IMR-90 (cell line): ENCODE results near the gene SINHCAF. TPM values are rescaled to one million over a fixed set of nuclear protein-coding genes. Genes with fewer than 3 reads are reported as not detected.

Experiments
- ATAC-seq: fragments of 200-7000 bp; cut with Tn5 transposase; 2 replicates; pipeline ENCODE4 v1.9.1; 2020; ENCODE audit warnings: low read depth, mild to moderate bottlenecking, moderate library complexity
- BruUV-seq: library from RNA; stranded (reverse); fragments of 400-500 nt; replicated peaks from 2 replicates; lab custom pipeline; 2021; lab: Mats Ljungman, UMichigan
- CTCF ChIA-PET: fragments of 300-600 bp; formaldehyde crosslinking; extraction: SDS; loops from one replicate; lab custom pipeline; 2021; ENCODE audit warnings: antibody characterized with exemption; lab: Yijun Ruan, JAX
- POLR2A ChIA-PET: fragments of 300-600 bp; sonication (Branson Sonifier 250); formaldehyde crosslinking; loops from one replicate; lab custom pipeline; 2022; ENCODE audit warnings: antibody characterized with exemption; ENCODE audit not compliant: unreplicated experiment; lab: Charles Lee
- DNase-seq: peaks from one replicate; pipeline ENCODE4 v3.0.0; 2013
- H2AFZ ChIP-seq: replicated peaks from 2 replicates; pipeline ENCODE3; 2013; ENCODE audit warnings: low read length, mild to moderate bottlenecking; ENCODE audit not compliant: poor library complexity
- H2AK5ac ChIP-seq: 2 replicates; pipeline ENCODE4 v1.6.1; 2013; ENCODE audit warnings: low read depth, low read length, inconsistent platforms
- H2AK9ac ChIP-seq: replicated peaks from 2 replicates; pipeline ENCODE3; 2013; ENCODE audit warnings: mild to moderate bottlenecking, low read depth, low read length, moderate library complexity; ENCODE audit not compliant: poor library complexity
- H2BK120ac ChIP-seq: 2 replicates; pipeline ENCODE4 v1.6.1; 2013; ENCODE audit warnings: low read depth, low read length, inconsistent platforms
- H2BK15ac ChIP-seq: 3 replicates; pipeline ENCODE4 v1.6.1; 2013; ENCODE audit warnings: low read depth, low read length, inconsistent platforms
- H2BK20ac ChIP-seq: 2 replicates; pipeline ENCODE4 v1.6.1; 2013; ENCODE audit warnings: low read depth, mild to moderate bottlenecking, inconsistent platforms, low read length, moderate library complexity
- H2BK5ac ChIP-seq: 2 replicates; pipeline ENCODE4 v1.6.1; 2013; ENCODE audit warnings: mild to moderate bottlenecking, low read depth, low read length, inconsistent platforms; ENCODE audit not compliant: poor library complexity, severe bottlenecking
- H3K14ac ChIP-seq: replicated peaks from 2 replicates; pipeline ENCODE4 v1.6.1; 2013; ENCODE audit warnings: low read depth, low read length, inconsistent platforms
- H3K18ac ChIP-seq: 2 replicates; pipeline ENCODE4 v1.6.1; 2013; ENCODE audit warnings: low read depth, low read length, control low read depth
- H3K23ac ChIP-seq: 2 replicates; pipeline ENCODE4 v1.6.1; 2013; ENCODE audit warnings: low read depth, low read length, inconsistent platforms
- H3K27ac ChIP-seq: 2 replicates; pipeline ENCODE4 v1.5.1; 2013; ENCODE audit warnings: mild to moderate bottlenecking, control low read depth, low read length; ENCODE audit not compliant: insufficient read depth
- H3K27me3 ChIP-seq: 2 replicates; pipeline ENCODE4 v1.6.1; 2013; ENCODE audit warnings: low read length; ENCODE audit not compliant: control insufficient read depth, insufficient read depth
- H3K36me3 ChIP-seq: 2 replicates; pipeline ENCODE4 v1.6.1; 2013; ENCODE audit warnings: low read length, mixed read lengths; ENCODE audit not compliant: control insufficient read depth, insufficient read depth
- H3K4ac ChIP-seq: 2 replicates; pipeline ENCODE4 v1.6.1; 2013; ENCODE audit warnings: low read depth, low read length, inconsistent platforms
- H3K4me1 ChIP-seq: 2 replicates; pipeline ENCODE4 v1.6.1; 2013; ENCODE audit warnings: low read length, mixed read lengths; ENCODE audit not compliant: control insufficient read depth, insufficient read depth
- H3K4me2 ChIP-seq: 2 replicates; pipeline ENCODE4 v1.6.1; 2013; ENCODE audit warnings: low read depth, mild to moderate bottlenecking, control low read depth, low read length, moderate library complexity
- H3K4me3 ChIP-seq: 2 replicates; pipeline ENCODE4 v1.5.1; 2013; ENCODE audit warnings: low read depth, mild to moderate bottlenecking, control low read depth, low read length, moderate library complexity; ENCODE audit not compliant: insufficient read depth
- H3K56ac ChIP-seq: 2 replicates; pipeline ENCODE4 v1.6.1; 2013; ENCODE audit warnings: low read length, inconsistent platforms; ENCODE audit not compliant: insufficient read depth; ENCODE audit errors: extremely low read depth
- H3K79me1 ChIP-seq, 2 experiments: 2 replicates each; pipeline ENCODE4 v1.6.1; 2013; ENCODE audit warnings: low read length in 2 of 2, inconsistent platforms in 1 of 2, low read depth in 1 of 2
- H3K9ac ChIP-seq: 2 replicates; pipeline ENCODE4 v1.6.1; 2013; ENCODE audit warnings: low read depth, low read length, control low read depth
- H3K9me1 ChIP-seq: 2 replicates; pipeline ENCODE4 v1.6.1; 2013; ENCODE audit warnings: low read length, inconsistent platforms; ENCODE audit not compliant: insufficient read depth
- H3K9me3 ChIP-seq: 2 replicates; pipeline ENCODE4 v1.6.1; 2013; ENCODE audit warnings: low read length; ENCODE audit not compliant: control insufficient read depth, insufficient read depth
- H4K20me1 ChIP-seq: 2 replicates; pipeline ENCODE4 v1.6.1; 2013; ENCODE audit warnings: low read length, inconsistent platforms; ENCODE audit not compliant: insufficient read depth
- H4K5ac ChIP-seq: 2 replicates; pipeline ENCODE4 v1.6.1; 2013; ENCODE audit warnings: mild to moderate bottlenecking, low read depth, low read length, control low read depth
- H4K8ac ChIP-seq, 2 experiments: 2 replicates each; pipeline ENCODE4 v1.6.1; 2013; ENCODE audit warnings: low read depth in 2 of 2, low read length in 2 of 2, control low read depth in 1 of 2, inconsistent platforms in 1 of 2
- H4K91ac ChIP-seq: 2 replicates; pipeline ENCODE4 v1.6.1; 2013; ENCODE audit warnings: low read depth, low read length, inconsistent platforms; ENCODE audit not compliant: insufficient read depth
- SMC3 ChIP-seq: fragments of 150-350 bp; IDR thresholded peaks from 2 replicates; pipeline ENCODE4 v1.6.1; 2016; ENCODE audit warnings: low read depth, mild to moderate bottlenecking, antibody characterized with exemption, low read length, moderate library complexity
- WGBS, 2 experiments: methylation state at CpG; one replicate each; pipeline versions ENCODE4 v1.1.5 to v1.1.7; 2013; ENCODE audit warnings: missing lambda C conversion rate in 2 of 2; ENCODE audit not compliant: insufficient read length in 1 of 2; ENCODE audit errors: extremely low coverage in 2 of 2; 5-methylcytosine and 5-hydroxymethylcytosine counted together
- dilution Hi-C: fragments of 300-500 bp; cut with HindIII; formaldehyde crosslinking; loops from one replicate; pipeline ENCODE4 v1.14.3; 2018; ENCODE audit warnings: low sequenced_read_pairs; ENCODE audit not compliant: unreplicated experiment
- in situ Hi-C: fragments of 300-500 bp; cut with MboI; formaldehyde crosslinking; loops from 3 replicates; pipeline ENCODE4 v1.14.3; 2019; ENCODE audit warnings: low sequenced_read_pairs, inconsistent platforms, mixed read lengths
- intact Hi-C: fragments of 100-400 bp; cut with micrococcal nuclease; formaldehyde crosslinking; loops from 2 replicates; pipeline ENCODE4 v1.10.0; 2022
- polyA plus RNA-seq, 3 experiments: library from polyadenylated mRNA; depleted of rRNA; stranded (reverse); fragments of >200 nt; gene quantifications; 2 replicates each; pipeline ENCODE4 v1.2.3, GENCODE V29; 2012; ENCODE audit warnings: low replicate concordance in 1 of 3
- total RNA-seq: library from RNA; depleted of rRNA; stranded (reverse); fragments of >200 nt; gene quantifications from 2 replicates; pipeline ENCODE4 v1.2.3, GENCODE V29; 2012
- TF ChIP-seq, protein P1 (sequence below): conservative IDR thresholded peaks from 2 replicates; pipeline ENCODE4 v1.5.1; 2012; ENCODE audit warnings: mild to moderate bottlenecking, low read depth, low read length, improper control_type of control experiment
- TF ChIP-seq, protein P2 (sequence below): fragments of 150-350 bp; IDR thresholded peaks from 2 replicates; pipeline ENCODE4 v1.6.1; 2017; ENCODE audit warnings: mild to moderate bottlenecking, antibody characterized with exemption, low read length, low read depth

SINHCAF gene
- total and polyA plus RNA-seq, 2 of the 4 experiments (the other 2 are of a cell fraction): 21.6 to 30.8 TPM

DNA sequence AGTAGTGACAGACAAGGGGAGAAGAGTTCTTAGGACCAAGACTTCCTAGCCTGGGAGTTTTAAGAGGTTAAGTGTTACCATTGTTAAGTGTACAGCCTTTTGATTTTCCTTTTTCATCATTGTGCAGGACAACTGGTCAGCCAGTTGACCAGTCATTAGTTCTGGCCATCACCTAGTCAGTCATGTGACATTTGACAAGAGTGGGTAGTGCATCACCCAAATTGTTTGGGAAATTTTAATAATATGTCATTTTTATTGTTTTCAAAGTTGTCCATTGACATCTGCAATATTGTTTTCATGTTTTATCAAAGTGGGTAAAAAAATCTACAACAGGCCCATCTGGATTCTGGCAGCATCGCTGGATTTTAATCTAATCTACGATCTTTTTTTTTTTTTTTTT, 15.5 kb downstream of the SINHCAF start:
- Histone ChIP-seq H3K23ac (no peak overlapping the region), H3K18ac (no peak overlapping the region), H2AK9ac (no peak overlapping the region), H3K56ac (no peak overlapping the region), H3K9me3 (no peaks in the 10 kb centered on the region), H4K20me1 (peaks cover 62% of the 10 kb centered on the region), H2BK5ac (no peak overlapping the region), H3K4ac (no peak overlapping the region), H3K14ac (no peak overlapping the region), H4K8ac (no peak overlapping the region), H2AFZ (no peak overlapping the region), H3K9ac (no peak overlapping the region), H2BK20ac (no peak overlapping the region), H3K4me2 (no peak overlapping the region), H3K4me1 (no peaks in the 10 kb centered on the region; the same call in 1 of the 2 replicates), H2BK15ac (no peak overlapping the region), H4K5ac (no peak overlapping the region), H3K9me1 (peaks cover 9% of the 10 kb centered on the region; the same call in 1 of the 2 replicates), H3K79me1 (peaks cover 34 to 79% of the 10 kb centered on the region in 2 experiments), H3K27me3 (no peaks in the 10 kb centered on the region), H2BK120ac (no peak overlapping the region), H3K4me3 (no peak overlapping the region), H3K36me3 (no peaks in the 10 kb centered on the region), H3K27ac (no peak overlapping the region), H2AK5ac (no peak overlapping the region), H4K91ac (no peak overlapping the region)
- WGBS, 2 experiments: no CpG with 5 or more reads among the region's 2 CpGs
- DNase-seq (no peak), ATAC-seq (no peak)
- BruUV-seq: no TSS peak
- in situ Hi-C loops: no loop called here
- ChIA-PET POLR2A (no interaction called here), CTCF (no interaction called here)
- dilution Hi-C loops: no loop called here
- TF ChIP-seq, protein P1, sequence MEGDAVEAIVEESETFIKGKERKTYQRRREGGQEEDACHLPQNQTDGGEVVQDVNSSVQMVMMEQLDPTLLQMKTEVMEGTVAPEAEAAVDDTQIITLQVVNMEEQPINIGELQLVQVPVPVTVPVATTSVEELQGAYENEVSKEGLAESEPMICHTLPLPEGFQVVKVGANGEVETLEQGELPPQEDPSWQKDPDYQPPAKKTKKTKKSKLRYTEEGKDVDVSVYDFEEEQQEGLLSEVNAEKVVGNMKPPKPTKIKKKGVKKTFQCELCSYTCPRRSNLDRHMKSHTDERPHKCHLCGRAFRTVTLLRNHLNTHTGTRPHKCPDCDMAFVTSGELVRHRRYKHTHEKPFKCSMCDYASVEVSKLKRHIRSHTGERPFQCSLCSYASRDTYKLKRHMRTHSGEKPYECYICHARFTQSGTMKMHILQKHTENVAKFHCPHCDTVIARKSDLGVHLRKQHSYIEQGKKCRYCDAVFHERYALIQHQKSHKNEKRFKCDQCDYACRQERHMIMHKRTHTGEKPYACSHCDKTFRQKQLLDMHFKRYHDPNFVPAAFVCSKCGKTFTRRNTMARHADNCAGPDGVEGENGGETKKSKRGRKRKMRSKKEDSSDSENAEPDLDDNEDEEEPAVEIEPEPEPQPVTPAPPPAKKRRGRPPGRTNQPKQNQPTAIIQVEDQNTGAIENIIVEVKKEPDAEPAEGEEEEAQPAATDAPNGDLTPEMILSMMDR: no peak
- no peak for TF ChIP-seq SMC3
- TF ChIP-seq, protein P2, sequence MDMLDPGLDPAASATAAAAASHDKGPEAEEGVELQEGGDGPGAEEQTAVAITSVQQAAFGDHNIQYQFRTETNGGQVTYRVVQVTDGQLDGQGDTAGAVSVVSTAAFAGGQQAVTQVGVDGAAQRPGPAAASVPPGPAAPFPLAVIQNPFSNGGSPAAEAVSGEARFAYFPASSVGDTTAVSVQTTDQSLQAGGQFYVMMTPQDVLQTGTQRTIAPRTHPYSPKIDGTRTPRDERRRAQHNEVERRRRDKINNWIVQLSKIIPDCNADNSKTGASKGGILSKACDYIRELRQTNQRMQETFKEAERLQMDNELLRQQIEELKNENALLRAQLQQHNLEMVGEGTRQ: no peak
- intact Hi-C loops: no loop called here
